GM18861 (cell line): ENCODE measurements around the gene PCA3.
"Not testable (repeated sequence)": the region's sequence is repeated elsewhere in the genome, so short reads cannot be mapped to it uniquely, and the experiment has no call there.

ENCODE experiments used
- ATAC-seq: cut with Tn5 transposase; IDR thresholded peaks from one replicate; pipeline ENCODE4 v1.9.1; 2021; ENCODE audit not compliant: unreplicated experiment

The PCA3 gene

GRCh38 chr9:76764138-76764537 lies at the start of gene PCA3:
Gene PCA3 (plus strand): TSS chr9:76764438.
- ATAC-seq = no peak

- ATAC-seq = no peak
These were observed 48.1 kb upstream of the PCA3 start for GRCh38 chr9:76716085-76716672.

- no peak for ATAC-seq
These were observed 47.1 kb upstream of the PCA3 start for GRCh38 chr9:76717176-76717575.

- ATAC-seq = no peak
These were observed 46.6 kb upstream of the PCA3 start for GRCh38 chr9:76717613-76718012.

- ATAC-seq = no peak
These were observed 46.1 kb upstream of the PCA3 start for GRCh38 chr9:76718166-76718565.

GRCh38 chr9:76720245-76720644 lies 44.0 kb upstream of the PCA3 start:
- no peak for ATAC-seq

GRCh38 chr9:76725011-76725546 lies 39.2 kb upstream of the PCA3 start:
- no peak for ATAC-seq

- no peak for ATAC-seq
These were observed 38.4 kb upstream of the PCA3 start for GRCh38 chr9:76725885-76726284.

- no peak for ATAC-seq
These were observed 35.1 kb upstream of the PCA3 start for GRCh38 chr9:76729116-76729515.

GRCh38 chr9:76729980-76730737 lies 34.1 kb upstream of the PCA3 start:
- no peak for ATAC-seq

GRCh38 chr9:76730801-76731200 lies 33.4 kb upstream of the PCA3 start:
- ATAC-seq = no peak

- no peak for ATAC-seq
These were observed 31.8 kb upstream of the PCA3 start for GRCh38 chr9:76732341-76732958.

- ATAC-seq = no peak
These were observed 31.1 kb upstream of the PCA3 start for GRCh38 chr9:76733096-76733495.

GRCh38 chr9:76734716-76735115 lies 29.5 kb upstream of the PCA3 start:
- ATAC-seq = no peak

GRCh38 chr9:76737154-76737902 lies 26.9 kb upstream of the PCA3 start:
- ATAC-seq = no peak

- no peak for ATAC-seq
These were observed 25.8 kb upstream of the PCA3 start for GRCh38 chr9:76738402-76738801.

- no peak for ATAC-seq
These were observed 22.7 kb upstream of the PCA3 start for GRCh38 chr9:76741524-76741923.

GRCh38 chr9:76742890-76743289 lies 21.3 kb upstream of the PCA3 start:
- not testable (repeated sequence) for ATAC-seq

GRCh38 chr9:76743931-76744330 lies 20.3 kb upstream of the PCA3 start:
- ATAC-seq = no peak

GRCh38 chr9:76744336-76744735 lies 19.9 kb upstream of the PCA3 start:
- no peak for ATAC-seq

GRCh38 chr9:76751001-76751400 lies 13.2 kb upstream of the PCA3 start:
- ATAC-seq = no peak
